ENCODE measurements around the gene PHYHIPL.

Gene PHYHIPL

DNA sequence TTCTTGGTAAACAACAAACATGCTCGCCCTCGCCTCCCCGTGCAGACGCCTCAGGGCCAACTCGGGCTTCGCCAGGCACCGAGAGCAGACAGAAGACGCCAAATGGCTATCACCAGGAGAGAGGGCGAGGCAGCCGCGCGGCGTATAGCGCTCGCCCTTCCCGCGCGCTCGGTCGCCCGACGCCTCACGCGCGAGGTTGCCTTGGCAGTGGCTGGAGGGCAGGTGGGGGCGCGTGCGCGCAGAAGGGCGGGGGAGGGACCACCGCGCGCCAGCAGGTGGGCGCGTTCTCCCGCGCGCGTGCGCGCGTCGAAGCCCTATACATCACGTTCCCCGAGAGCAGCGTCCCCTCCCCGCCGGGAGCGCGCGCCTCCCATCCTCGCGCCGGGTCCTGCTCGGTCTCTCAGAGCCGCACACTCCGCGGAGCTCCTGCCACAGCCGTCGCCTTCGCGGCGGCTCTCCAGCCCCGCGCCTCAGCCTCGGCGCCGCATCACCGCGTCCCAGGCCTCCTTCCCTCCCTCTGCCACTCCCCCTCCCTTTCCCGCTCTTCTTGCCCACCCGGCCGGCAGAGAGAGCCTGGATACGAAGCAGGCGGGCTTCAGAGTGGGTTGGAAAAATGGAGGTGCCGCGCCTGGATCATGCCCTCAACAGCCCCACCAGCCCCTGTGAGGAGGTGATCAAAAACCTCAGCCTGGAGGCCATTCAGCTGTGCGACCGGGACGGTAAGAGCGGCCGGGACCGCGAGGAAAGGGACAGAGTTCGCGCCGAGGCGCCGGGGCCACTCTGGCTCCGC lies at the start of gene PHYHIPL:
Gene PHYHIPL (plus strand): TSS at position 403 of the 790 bp plus-strand sequence. CDS start 211 bp downstream, at position 614.
- DNase-seq (ENCODE audit: low read depth in 3 of 3): no peak

DNA sequence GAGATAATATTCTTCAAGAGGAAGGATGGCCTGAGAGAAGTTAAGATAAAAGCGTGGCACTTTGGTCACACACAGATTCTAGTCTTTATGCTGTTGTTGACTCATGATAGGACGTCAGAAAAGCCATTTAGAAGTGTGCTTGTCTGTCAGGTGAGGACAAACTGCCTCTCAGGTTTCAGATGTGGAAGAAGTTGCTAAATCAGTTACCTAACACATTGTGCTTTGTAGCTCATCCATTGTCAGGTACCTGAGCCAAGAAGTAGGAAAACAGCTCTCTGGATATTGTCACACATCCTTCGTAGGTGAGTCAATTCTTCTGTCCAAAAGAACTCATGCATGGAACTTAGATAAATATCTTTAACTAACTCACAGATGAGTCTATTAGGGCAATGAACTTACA lies 49.5 kb upstream of the PHYHIPL start:
- no peak for DNase-seq (ENCODE audit: low read depth in 3 of 3)

DNA sequence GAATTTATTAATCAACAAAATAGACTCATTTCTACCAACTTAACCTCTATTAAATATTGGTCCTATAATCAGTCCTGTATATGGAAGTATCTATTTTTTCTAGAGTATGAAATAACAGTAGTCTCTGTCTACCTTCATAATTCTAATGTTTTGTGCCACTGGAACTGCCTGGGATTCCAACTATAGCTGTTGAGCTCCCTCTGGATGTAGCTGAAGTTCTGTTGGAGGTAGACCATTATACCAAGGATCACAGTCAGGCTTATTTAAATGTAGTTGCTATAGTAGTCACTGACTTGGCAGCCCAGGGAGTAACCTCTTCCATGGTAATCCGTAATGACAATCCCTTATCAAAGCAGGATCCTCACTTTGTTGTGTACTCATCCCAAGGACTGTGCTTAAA lies 48.5 kb upstream of the PHYHIPL start:
- DNase-seq (ENCODE audit: low read depth in 3 of 3): no peak

DNA sequence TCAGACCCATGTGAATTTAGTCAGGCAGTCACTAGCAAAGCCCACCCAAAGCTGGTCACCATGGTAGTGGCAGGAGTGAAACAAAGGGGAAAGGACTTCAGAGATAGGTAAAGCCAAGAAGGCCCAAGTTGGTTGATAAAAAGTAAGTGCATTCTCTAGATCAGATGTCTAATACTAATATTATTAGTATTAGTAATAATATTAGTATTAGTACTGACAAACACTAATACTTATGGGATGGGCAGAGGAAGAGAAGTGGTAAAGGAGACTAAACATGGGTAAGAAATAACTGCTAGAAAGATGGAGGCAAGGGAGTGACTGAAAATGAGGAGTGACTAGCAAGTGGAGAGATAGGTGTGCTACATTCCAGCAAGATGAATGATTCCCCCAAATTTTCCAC lies 46.6 kb upstream of the PHYHIPL start:
- no peak for DNase-seq (ENCODE audit: low read depth in 3 of 3)

DNA sequence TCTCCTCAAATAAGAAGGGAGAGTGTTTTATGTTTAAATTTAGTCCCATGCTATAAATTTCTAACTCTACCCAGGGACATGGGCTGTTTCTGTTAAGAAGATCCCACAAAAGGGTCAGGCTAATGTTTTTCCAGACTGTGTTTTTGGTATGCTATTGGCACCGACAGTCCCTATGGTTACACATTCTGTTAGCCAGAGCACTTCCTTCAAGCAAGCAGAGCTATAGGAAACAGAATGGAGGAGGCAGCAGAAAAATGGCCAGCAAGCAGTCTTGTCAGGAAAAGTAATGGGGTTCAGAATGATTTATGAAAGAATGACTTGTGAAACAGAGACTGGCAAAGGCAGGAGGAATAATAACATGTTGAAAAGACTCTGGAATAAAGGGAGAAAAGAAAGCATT lies 44.8 kb upstream of the PHYHIPL start:
- DNase-seq (ENCODE audit: low read depth in 3 of 3): no peak

DNA sequence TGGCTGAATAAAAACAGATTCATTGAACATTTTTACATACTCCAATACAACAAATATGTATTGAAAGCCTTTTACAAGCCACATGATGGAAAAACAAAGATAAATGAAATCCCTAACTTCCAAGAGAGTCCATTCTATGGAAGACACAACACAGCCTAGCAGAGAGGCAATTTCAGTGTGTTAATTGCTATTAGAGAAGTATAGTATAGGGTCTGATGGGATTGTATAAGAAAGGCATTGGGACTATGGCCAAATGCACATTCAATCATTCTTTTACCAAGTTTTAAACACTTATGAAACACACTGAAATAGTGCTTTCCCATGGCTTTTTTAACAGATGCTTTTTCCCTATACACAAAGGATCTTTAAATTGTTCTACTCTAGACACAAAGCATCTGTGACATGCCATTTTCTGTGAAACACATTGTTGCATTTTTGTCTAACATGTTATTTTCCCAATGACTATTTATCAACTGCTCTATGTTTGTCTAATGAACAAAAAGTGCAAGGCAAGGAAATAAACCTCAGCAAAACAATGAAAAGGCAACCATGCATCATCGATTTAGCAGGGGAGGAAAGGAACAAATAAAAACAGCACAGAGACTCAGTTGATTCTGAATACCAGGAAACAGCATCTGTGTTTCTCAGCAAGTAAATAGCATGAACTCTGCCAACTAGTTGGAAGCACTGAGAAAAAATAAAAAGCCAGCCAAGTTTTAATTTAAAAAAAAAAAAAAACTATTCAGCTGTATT lies 42.4 kb upstream of the PHYHIPL start:
- DNase-seq (ENCODE audit: low read depth in 3 of 3): no peak

DNA sequence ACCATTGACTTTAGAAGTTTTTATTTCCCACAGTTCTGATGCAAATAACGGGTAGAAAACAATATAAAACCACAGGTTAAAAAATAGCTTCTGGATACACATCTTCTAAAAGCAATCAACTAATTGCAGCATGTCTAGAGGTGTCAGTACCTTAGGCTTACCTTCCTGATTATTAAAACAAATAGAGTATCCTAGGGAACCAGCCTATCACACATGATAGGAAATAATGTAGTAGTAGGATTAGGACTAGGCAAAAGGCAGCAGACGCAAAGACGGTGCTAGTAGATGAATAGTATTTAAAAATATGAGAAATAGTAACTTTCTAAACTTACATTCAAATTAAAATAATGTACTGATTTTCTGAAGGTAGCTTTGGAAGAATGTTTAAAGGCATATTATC lies 41.7 kb upstream of the PHYHIPL start:
- DNase-seq (ENCODE audit: low read depth in 3 of 3): no peak

DNA sequence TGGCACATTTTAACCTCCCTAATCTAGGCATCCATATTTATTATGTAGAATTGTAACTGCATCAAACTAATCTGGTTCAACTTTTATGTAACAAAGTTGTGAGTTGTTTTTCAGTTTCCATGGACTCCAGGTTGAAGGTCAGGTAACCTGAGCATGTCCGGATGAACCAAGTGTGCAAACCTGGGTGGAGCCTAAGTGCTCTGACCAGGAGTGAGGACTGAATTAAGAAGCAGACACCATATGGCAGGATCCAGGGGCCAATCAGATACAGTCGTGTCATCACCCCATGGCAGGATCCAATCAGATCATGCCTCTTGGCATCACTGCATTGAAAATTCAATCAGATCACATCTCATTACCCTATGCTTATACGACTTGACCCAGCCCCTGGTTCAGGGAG lies 41.2 kb upstream of the PHYHIPL start:
- no peak for DNase-seq (ENCODE audit: low read depth in 3 of 3)

DNA sequence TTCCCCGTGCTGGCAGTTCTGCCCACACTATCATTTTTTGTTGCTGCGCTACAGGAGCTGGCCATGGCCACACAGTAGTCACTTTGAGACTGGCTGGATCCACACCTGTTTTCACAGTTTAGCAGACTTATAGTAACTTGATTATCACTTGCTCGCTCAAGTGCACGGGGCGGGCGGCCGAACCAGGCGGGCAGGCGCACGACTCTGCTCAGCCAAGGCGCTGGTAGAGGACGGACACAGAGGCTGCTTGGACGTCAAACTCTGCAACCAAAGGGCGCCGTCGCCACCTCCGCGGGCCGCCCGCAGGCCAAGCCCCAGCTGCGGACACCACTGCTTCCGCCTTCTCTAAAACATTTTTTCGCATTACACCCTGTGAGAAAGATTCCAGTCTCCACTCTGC lies 38.4 kb upstream of the PHYHIPL start:
- DNase-seq (ENCODE audit: low read depth in 3 of 3): no peak

DNA sequence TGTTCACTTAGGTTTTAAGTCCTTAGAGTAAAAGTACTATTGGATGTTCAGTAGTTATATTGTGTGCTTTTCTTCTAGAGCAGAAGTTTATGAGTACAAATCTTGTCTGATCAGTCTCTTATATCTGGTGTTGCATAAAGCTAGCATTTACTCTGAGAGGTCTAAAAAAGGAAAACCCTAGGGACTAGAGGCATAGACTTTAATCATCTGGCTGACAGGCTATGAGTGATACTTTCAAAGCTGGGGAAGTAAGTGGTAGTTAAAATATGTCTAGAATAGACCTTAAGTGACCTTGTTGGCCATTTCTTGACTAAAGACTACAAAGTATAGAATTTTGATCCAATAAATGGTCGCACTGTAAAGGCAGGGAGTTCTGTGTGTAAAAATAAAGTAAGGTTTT lies 32.9 kb upstream of the PHYHIPL start:
- DNase-seq (ENCODE audit: low read depth in 3 of 3): no peak

DNA sequence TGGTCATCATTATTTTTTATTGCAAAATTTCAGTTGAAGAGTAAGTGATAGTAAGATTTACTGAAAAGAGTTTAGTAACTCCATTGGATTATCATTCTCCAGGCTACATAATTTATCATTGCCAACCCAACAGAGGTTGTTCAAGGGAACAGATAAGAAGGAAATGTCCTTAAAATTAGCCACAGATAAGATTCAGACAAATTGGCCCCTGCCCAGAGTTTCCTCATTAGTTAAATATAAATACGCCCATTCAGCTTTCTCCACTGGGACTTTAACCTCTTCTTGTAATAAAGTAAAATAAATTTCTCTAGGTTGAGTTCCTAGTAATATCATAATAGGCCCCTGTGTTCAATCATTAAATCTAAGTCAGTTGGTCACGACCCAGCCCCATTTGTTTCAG lies 27.7 kb upstream of the PHYHIPL start:
- no peak for DNase-seq (ENCODE audit: low read depth in 3 of 3)

DNA sequence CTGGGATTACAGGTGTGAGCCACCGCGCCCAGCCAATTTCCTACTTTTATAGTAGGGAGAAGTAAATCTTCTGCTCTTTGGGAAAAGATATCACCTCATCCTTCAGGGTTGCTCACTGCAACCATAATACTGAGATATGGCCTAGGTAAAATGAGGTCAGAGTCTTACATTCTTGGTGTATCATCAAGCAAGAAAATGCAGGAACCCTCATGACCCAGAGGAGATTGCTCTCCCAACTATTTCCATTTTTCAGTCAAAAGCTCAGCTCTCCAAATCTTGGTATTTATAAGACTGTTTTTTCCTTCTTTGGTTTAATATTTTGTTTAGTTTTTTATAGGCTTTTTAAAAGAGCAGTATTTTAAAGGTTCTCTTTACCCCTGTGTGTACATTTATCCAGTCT lies 20.9 kb upstream of the PHYHIPL start:
- DNase-seq (ENCODE audit: low read depth in 3 of 3): no peak

DNA sequence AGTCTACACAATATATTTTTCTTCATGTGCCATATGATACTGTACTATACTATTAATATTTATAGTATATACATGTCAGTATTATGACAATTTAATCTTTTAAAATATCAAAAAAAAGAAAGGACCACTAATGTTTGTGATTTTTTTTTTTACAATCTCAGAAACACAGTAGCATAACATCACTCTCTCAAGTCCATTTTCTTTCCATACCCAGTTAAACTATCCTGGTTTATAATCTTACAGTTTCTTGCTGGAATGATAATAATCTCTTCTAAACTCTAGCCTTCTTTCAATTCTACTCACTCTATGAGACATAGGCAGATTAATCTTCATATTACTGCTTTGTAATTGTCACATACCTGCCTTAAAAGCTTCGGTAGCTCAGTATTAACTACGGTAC lies 8.9 kb upstream of the PHYHIPL start:
- no peak for DNase-seq (ENCODE audit: low read depth in 3 of 3)

DNA sequence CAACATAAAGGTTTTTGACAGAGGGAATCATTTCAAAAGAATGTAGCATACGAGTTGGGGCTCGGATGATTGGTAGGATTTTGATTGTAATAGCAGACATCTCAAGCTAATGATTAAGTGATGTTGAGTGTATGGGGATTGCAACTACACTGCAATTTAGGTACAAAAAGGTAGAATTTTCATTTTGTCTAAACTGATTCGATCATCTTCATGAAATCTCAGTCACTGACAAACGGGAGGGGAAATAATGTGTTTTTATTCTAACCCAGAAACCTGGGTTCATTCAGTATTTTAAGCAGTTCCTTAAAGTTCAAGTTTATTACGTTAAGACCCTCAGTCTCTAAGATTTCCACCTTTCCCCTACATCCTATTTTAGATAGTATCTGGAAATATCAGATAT lies 3.9 kb upstream of the PHYHIPL start:
- DNase-seq (ENCODE audit: low read depth in 3 of 3): no peak

DNA sequence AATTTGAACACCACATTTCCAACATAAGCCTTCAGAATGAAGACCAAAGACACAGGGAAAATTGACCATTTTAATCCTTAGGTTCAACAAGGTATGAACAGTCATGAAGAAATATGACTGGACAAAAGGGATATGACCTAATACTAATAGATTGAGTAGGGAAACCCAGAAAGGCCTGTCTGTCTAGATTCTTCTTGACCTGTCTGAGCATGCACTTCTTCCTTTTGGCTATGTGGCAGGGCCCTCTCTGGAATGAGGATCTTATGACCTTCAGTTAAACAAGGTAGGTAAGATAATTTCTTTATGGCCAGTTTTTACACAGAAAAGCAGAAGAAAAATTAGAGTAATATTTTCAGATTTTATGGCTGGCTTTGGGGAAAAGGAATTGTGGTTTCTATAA lies 3.0 kb upstream of the PHYHIPL start:
- DNase-seq (ENCODE audit: low read depth in 3 of 3): no peak

DNA sequence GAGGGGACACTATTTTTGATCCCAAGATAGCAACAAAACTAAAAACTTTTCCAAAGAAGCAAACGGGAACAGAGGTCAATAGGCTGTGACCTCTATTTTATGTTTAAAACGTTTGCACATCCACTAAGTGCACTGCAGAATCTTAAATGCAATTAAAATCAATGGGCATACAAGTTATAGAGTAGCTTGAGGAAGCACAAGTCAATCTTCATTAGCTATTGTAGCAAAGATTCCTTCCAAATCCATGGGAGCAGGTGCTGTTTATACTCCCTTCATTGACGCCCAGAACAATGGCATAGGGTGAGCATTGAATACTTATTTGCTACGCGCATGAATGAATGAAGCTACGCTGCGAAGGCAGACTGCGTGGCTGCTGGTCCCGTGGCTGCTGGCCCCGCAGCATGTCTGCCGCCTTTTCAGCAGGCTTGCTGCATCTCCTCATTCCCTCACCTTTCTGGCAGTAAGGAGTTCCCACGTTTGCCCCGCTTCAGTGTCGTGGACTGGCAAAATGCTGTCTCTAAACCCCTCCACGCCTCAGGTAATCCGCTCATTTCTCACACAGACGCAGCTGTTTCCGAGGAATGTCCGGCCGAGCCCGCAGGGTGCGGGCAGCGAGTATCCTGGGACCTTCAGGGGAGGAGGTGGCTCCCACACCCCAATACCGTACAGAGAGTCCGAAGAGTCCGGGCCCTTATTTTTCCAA lies 754 bp upstream of the PHYHIPL start:
- no peak for DNase-seq (ENCODE audit: low read depth in 3 of 3)

DNA sequence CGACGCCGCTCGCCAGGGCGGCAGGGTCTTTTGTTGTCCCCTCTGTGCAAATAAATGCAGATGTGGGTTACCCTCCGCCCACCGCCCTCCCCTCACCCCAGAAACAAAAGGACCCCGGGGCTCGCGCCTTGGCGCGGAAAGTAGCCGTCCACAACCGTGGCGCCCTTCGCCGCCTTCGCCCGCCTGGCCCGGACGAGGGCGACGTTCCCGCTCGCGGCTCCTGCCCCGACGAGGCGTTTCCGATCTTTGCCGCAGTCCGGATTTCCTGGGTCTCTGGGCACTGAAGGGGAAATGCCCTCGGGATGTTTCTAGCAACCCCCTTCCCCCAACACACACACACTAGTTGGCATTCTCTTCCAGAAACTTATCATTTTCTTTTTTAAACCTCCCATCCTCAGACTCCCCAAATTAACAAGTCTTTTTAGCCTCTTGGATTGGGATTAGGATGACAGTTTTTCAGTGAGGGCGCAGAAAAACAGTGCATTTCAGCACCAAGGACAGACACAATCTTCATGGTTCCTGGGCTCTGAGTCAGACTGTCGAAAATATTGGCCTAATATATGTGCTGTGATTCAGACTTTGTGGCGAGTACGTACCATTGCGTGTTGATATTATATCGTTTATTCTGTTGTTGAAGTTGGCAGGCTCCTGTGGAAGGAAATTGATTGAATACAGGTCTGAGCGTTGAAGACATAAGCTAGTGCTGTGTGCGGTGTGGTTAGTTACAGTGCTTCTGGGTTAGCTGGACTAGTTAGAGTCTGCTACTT lies 771 bp downstream of the PHYHIPL start:
- DNase-seq (ENCODE audit: low read depth in 3 of 3): no peak

DNA sequence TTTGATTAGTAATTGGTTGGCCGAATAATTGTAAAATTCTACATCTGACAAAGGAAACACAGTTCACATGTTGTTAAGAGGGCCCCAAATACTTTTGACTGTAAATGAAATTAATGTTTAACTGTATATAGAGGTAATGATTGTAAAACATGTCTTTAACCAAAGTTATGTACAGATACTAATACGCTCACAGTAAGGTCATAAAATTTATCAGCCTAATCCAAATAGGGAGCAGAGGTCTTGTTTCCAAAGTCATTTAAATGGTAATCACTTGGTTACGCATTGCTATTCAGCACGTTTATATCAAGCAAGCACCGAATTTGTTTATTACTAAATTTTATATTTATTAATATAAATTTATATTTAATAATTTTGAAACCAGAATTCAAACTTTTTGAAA lies 1.4 kb downstream of the PHYHIPL start:
- no peak for DNase-seq (ENCODE audit: low read depth in 3 of 3)

DNA sequence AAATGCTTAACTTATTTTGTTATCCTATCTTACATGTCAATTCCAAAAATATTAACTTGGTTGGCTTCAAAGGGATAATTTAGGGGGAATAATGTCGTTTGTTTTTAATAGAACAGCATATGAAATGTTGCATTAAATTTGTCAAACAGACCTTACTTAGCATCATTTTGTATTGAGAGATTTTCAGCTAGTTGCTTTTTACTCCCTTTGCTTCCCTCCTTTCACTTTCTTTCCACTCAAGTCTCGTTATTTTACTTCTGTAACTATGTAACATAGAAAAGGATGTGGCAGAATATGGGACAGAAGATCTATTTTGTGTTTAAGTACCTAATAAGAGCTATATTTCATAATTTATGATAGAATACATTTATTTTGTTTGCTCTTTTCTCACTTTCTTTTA lies 2.6 kb downstream of the PHYHIPL start:
- DNase-seq (ENCODE audit: low read depth in 3 of 3): no peak

DNA sequence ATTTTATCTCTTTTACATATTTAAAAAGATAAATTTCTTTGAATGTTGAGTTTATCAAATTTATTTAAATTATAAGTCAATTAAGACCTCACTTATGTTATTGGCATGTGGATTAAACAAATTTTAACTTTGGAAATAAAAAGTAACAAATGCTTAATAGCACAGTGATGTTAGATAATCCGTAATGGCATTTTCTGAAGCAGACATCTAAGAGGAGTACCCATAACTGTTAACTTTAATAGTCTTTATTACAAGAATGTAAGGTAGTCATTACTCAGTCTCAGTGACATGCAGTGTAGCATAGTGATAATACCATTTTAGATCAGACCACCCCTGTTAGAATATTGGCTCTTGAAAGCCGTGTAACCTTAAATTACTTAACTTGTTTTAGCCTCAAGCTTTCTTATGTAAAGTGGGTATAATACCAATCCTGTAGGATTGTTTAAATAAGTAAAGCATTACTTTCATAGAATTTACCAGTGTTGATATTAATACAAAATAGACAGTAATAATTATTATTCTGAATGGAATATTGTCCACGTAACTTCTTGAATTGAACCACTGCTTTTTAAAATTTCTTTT lies 4.3 kb downstream of the PHYHIPL start:
- no peak for DNase-seq (ENCODE audit: low read depth in 3 of 3)

DNA sequence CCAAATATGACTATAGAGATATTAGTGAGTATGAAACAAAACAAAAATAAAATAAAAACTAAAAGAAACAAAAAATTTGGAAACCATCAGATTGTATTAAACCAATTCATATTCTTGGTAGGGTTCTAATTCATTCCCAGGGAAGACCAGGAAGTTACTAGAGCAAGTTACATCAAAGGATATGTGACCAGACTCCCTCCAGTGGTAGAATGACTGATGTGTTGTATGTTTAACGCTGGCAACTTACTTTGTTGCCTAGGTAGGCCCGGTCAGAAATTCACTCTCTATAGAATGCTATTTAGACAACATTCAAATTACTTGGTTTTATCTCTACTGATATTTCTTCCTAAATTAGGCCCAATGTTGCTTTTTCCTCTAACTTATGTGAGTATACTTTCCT lies 5.2 kb downstream of the PHYHIPL start:
- DNase-seq (ENCODE audit: low read depth in 3 of 3): no peak

DNA sequence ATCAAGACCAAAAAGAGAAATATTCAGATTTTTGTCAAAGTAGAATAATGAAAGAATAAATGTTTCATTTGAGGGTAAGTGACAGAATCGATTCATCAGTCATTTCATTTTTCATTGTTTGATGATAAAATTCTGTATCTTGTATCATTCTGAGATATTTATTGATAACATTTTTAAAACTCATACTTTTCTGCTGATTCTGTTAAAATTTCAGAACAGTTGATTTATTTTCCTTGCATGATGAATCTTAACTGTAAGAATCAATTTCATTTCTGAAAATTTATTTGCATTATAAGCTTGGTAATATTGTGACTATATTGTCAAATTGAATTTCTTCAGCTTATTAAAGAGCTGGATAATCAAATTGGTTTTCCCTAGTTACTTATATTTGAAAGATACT lies 13.9 kb downstream of the PHYHIPL start:
- DNase-seq (ENCODE audit: low read depth in 3 of 3): no peak
